ENCODE results near the gene MCM3AP.

DNA sequence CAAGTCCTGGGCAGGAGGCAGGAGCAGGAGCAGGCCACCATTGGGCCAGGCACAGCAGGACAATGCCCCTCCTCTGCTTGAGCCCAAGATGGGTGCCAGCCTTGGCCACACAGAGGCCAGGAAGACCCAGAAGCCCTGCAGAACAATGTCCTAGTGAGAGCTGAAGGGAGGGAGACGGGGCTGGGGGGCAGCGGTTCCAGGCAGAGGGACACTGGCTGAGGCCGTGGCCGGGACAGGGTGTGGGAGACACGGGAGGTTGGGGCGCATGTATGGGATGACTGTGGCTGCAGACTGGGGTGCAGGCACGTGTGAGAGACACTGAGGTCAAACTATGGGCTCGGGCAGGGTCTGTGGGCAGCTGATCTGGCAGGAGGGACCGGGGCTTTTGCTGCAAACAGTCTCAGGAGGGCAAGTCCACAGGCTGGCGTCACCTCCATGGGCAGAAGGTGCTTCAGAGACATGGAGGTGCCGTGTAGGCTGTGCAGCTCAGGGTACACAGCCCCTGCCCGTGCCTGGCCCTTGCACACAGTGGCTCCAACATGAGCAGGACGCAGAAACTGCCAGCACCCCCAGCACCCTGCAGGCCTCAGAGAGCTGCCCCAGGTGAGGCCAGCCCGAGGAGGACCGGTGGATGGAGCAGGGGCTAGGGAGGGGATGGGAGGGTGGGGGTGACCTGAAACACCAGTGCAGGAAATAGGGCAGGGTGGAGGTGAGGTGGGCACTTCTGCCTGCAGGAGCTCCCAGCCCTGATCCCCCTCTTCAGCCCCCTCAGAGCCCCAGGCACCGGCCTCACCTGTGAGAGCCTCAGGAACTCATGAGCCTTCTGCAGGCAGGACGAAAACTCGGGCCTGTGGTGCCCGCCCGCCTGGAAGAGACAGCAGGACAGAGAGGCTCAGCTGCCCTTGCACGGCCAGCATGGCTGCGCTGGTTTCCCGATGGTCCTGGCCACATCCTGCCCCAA lies 76.4 kb downstream of the MCM3AP start:
- no peak for TF ChIP-seq POLR2AphosphoS5 (IDR thresholded peaks at IDR 0.05; ENCODE audit: borderline replicate concordance, low read depth, low read length)
- no peak for TF ChIP-seq EZH2 (IDR thresholded peaks at IDR 0.05)
- TF ChIP-seq FOXP2 (optimal IDR thresholded peaks at IDR 0.05; ENCODE audit: control extremely low read depth, extremely low read length, insufficient read depth): no peak

Measured in SK-N-MC (cell line).